ENCODE data around the gene SEC61A2. TPM values are rescaled to one million over a fixed set of nuclear protein-coding genes. Genes with fewer than 3 reads are reported as not detected.

The SEC61A2 gene
- total and polyA plus RNA-seq, 2 donors (not counting 1 experiment from before 2014, with no cell fraction given), result 10.7 to 20.2 TPM

- DNase-seq, result no peak
- Histone ChIP-seq H2AFZ (ENCODE audit: insufficient read depth, low read depth, low read length, poor library complexity, severe bottlenecking) (no peak overlapping the region), H3K9ac (ENCODE audit: low read length) (no peak overlapping the region), H3K4me1 (ENCODE audit: control insufficient read depth in 2 of 2, insufficient read depth in 2 of 2, low read length in 2 of 2) (peaks cover 17 to 23% of the 10 kb centered on the region in 2 donors), H3K79me2 (ENCODE audit: control insufficient read depth, insufficient read depth, low read length) (peaks cover 14% of the 10 kb centered on the region), H3K27me3 (replicated peaks in 1 of 4; ENCODE audit: control extremely low read depth in 1 of 4, control insufficient read depth in 3 of 4, insufficient read depth in 4 of 4, low read length in 3 of 4) (no peaks in the 10 kb centered on the region), H3K27ac (ENCODE audit: low read length in 2 of 2) (peak overlapping the region in 1 of 2 donors; percentile 70), H3K9me3 (ENCODE audit: control extremely low read depth in 1 of 3, control insufficient read depth in 2 of 3, insufficient read depth in 1 of 3, low read length in 2 of 3) (no peaks in the 10 kb centered on the region), H3K4me3 (ENCODE audit: control extremely low read depth in 1 of 5, extremely low read depth in 1 of 5, insufficient read depth in 1 of 5, low read depth in 2 of 5, low read length in 4 of 5) (no peak overlapping the region), H3K4me2 (replicated peaks; ENCODE audit: low read depth, low read length, poor library complexity, severe bottlenecking) (no peak overlapping the region), H3K36me3 (replicated peaks in 1 of 2; ENCODE audit: control extremely low read depth in 1 of 2, control insufficient read depth in 1 of 2, extremely low read depth in 1 of 2, insufficient read depth in 2 of 2, low read length in 1 of 2) (peaks cover 4 to 56% of the 10 kb centered on the region in 2 experiments), H4K20me1 (ENCODE audit: control insufficient read depth, insufficient read depth, low read length, poor library complexity, severe bottlenecking) (no peaks in the 10 kb centered on the region)
- TF ChIP-seq CTCF (IDR thresholded peaks at IDR 0.05) (no peak), EZH2 (IDR thresholded peaks at IDR 0.05; ENCODE audit: borderline replicate concordance, insufficient read depth, low read depth, low read length, poor library complexity, severe bottlenecking) (no peak)
- Mint-ChIP-seq H3K4me3 (no peak overlapping the region), H3K27me3 (no peaks in the 10 kb centered on the region), H3K27ac (no peak overlapping the region), H3K9me3 (ENCODE audit: insufficient read depth) (no peaks in the 10 kb centered on the region), H3K4me1 (peaks cover 17% of the 10 kb centered on the region)
- intact Hi-C loops (cut with micrococcal nuclease), result no loop called here
- CTCF ChIA-PET, result no interaction called here
- 87% methylated on average over 2 of the region's 2 CpGs for WGBS (ENCODE audit: insufficient coverage)
- no peak for ATAC-seq (ENCODE audit: low read depth)
- POLR2A ChIA-PET, result no interaction called here
These were observed 15.8 kb upstream of the SEC61A2 start for GRCh38 chr10:12113627-12114026.

- no peak overlapping the region for H2AFZ ChIP-seq (ENCODE audit: insufficient read depth, low read depth, low read length, poor library complexity, severe bottlenecking)
- peak overlapping the region; percentile 52 for H3K4me2 ChIP-seq (replicated peaks; ENCODE audit: low read depth, low read length, poor library complexity, severe bottlenecking)
- peaks cover 19 to 24% of the 10 kb centered on the region in 2 donors for H3K4me1 ChIP-seq (ENCODE audit: control insufficient read depth in 2 of 2, insufficient read depth in 2 of 2, low read length in 2 of 2)
- ChIA-PET CTCF (interaction anchor here (0.6 to 1.0 kb wide), 2 partner anchors 9 to 454 kb away, joined by 3 to 4 read pairs; no protein-coding TSS in a partner anchor), POLR2A (interaction anchor here (0.6 kb wide), 1 partner anchor 66 kb away, joined by 9 read pairs; no protein-coding TSS in a partner anchor)
- intact Hi-C loops (cut with micrococcal nuclease), result no loop called here
- H3K4me1 Mint-ChIP-seq, result peaks cover 24% of the 10 kb centered on the region
- no peak overlapping the region for H3K4me3 ChIP-seq (ENCODE audit: control extremely low read depth in 1 of 5, extremely low read depth in 1 of 5, insufficient read depth in 1 of 5, low read depth in 2 of 5, low read length in 4 of 5)
- peaks cover 10 to 54% of the 10 kb centered on the region in 2 experiments for H3K36me3 ChIP-seq (replicated peaks in 1 of 2; ENCODE audit: control extremely low read depth in 1 of 2, control insufficient read depth in 1 of 2, extremely low read depth in 1 of 2, insufficient read depth in 2 of 2, low read length in 1 of 2)
- peak overlapping the region; percentile 60 for H3K27ac Mint-ChIP-seq
- no CpG with 5 or more reads among the region's 4 CpGs for WGBS (ENCODE audit: insufficient coverage)
- DNase-seq (peak; percentile 15), ATAC-seq (ENCODE audit: low read depth) (no peak)
- H3K9me3 Mint-ChIP-seq (ENCODE audit: insufficient read depth), result no peaks in the 10 kb centered on the region
- H3K9me3 ChIP-seq (ENCODE audit: control extremely low read depth in 1 of 3, control insufficient read depth in 2 of 3, insufficient read depth in 1 of 3, low read length in 2 of 3), result no peaks in the 10 kb centered on the region
- H3K79me2 ChIP-seq (ENCODE audit: control insufficient read depth, insufficient read depth, low read length), result peaks cover 9% of the 10 kb centered on the region
- H3K27me3 Mint-ChIP-seq, result no peaks in the 10 kb centered on the region
- H4K20me1 ChIP-seq (ENCODE audit: control insufficient read depth, insufficient read depth, low read length, poor library complexity, severe bottlenecking), result no peaks in the 10 kb centered on the region
- H3K4me3 Mint-ChIP-seq, result no peak overlapping the region
- H3K27ac ChIP-seq (ENCODE audit: low read length in 2 of 2), result peak overlapping the region; percentile 88 to 90
- TF ChIP-seq CTCF (IDR thresholded peaks at IDR 0.05) (no peak), EZH2 (IDR thresholded peaks at IDR 0.05; ENCODE audit: borderline replicate concordance, insufficient read depth, low read depth, low read length, poor library complexity, severe bottlenecking) (no peak)
- H3K27me3 ChIP-seq (replicated peaks in 1 of 4; ENCODE audit: control extremely low read depth in 1 of 4, control insufficient read depth in 3 of 4, insufficient read depth in 4 of 4, low read length in 3 of 4), result no peaks in the 10 kb centered on the region
- H3K9ac ChIP-seq (ENCODE audit: low read length), result no peak overlapping the region
These were observed 7.8 kb upstream of the SEC61A2 start for GRCh38 chr10:12121673-12122072.

Data from B cell (primary cell).